Left colon (tissue), 2 donors: ENCODE measurements around the gene SH2D3C. TPM values are rescaled to one million over a fixed set of nuclear protein-coding genes. Genes with fewer than 3 reads are reported as not detected.

Experiments used
- ATAC-seq: fragments of 200-7000 bp; cut with Tn5 transposase; one replicate; pipeline ENCODE4 v1.9.1; 2020; ENCODE audit warnings: mild to moderate bottlenecking, moderate library complexity
- DNase-seq, 2 donors: peaks; one replicate each; pipeline ENCODE4 v3.0.0-alpha.2; 2020
- intact Hi-C, 2 donors: fragments of 100-400 bp; cut with DNase I in 1 of 2; cut with micrococcal nuclease in 1 of 2; formaldehyde crosslinking; loops; one replicate each; pipeline versions ENCODE4 v1.11.2 to v1.14.0; 2022; cut with DNase I, micrococcal nuclease
- microRNA-seq, 2 donors: library from miRNA; unstranded; fragments of <30 nt; microRNA quantifications; one replicate each; pipeline versions ENCODE4 v1.1.0 to v1.2.0, GENCODE V29; 2020
- total RNA-seq, 2 donors: library from RNA; stranded (reverse); fragmentation: NEBNext Ultra II Directional; extraction: Animal tissue kit (Norgen Biotek cat#: 25700); gene quantifications; one replicate each; pipeline ENCODE4 v1.2.1, GENCODE V29; 2021
- donor health status: DM: no; HTN: no; CAD: no.
- donor health status: DM: yes; HTN: yes; CAD: no.

SH2D3C gene
- total RNA-seq, 2 donors from 2014 or later: 2.8 to 3.1 TPM

DNA sequence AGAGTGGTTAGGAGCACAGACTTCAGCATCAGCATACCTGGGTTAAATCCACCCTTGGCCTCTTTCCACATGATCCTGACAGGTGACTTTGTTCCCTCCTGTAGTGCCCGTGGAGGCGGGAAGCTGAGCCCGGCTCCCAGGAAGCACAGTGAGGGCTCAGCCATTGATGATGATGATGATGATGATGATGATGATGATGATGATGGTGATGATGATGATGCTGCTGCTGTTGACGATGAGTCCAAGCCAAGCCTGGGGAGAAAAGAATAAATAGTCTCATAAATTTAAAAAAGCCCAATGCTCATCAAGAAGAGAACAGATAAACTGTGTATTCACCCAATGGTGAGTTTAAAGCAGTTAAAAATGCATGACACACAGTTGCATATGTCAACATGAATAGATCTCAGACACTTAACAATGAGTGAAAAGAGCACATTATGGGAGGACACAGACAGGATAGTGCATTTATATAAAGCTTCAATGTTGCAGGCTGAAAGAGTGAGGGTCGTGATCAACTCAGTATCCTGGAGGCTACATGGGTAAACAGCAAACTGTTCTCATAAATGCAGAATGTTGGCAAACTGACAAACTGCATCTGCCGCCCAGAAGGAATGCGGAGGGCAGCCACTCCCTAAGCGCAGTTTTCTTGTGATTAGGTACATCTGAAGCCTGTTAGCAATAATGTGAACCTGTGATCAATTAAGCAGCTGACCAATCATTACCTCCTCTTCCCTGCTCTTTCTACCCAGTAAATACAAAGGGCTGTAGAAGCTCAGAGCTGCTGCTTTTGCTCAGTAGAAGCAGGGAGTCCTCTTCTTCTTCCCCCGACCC, 83.4 kb downstream of the SH2D3C start:
- intact Hi-C loops: no loop called here
- no peak for DNase-seq
- ATAC-seq: no peak

DNA sequence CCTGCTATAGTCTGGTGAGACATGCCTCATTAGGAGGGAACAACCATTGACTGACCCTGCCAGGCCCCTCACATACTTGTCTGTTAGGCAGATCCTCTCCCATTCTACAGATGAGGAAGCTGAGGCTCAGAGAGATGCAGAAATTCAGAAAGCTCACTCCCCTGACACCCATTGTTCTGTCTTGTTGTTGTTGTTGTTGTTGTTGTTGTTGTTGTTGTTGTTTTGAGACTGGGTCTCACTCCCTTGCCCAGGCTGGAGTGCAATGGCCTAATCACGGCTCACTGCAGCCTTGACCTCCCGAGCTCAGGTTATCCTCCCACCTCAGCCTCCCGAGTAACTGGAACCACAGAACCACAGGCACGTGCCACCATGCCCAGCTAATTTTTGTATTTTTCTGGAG, 84.8 kb downstream of the SH2D3C start:
- intact Hi-C loops: no loop called here
- ATAC-seq (no peak), DNase-seq (no peak)

DNA sequence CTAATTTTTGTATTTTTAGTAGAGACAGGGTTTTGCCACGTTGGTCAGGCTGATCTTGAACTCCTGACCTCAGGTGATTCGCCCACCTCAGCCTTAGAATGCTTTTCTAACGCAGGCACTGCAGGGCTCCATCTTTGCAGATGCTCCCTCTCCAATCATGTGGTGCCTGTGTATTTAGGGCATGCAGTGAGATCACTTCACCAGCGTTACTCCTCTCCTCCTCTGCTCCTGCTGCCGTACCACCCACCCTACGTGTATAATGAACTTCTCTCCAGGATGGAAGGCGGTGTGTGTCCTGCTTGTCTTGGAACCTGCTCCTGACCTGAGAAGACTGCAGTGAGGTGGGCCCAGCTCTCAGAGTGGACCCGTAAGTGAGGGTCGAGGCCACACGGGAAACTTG, 85.3 kb downstream of the SH2D3C start:
- DNase-seq (no peak), ATAC-seq (no peak)
- intact Hi-C loops: no loop called here

DNA sequence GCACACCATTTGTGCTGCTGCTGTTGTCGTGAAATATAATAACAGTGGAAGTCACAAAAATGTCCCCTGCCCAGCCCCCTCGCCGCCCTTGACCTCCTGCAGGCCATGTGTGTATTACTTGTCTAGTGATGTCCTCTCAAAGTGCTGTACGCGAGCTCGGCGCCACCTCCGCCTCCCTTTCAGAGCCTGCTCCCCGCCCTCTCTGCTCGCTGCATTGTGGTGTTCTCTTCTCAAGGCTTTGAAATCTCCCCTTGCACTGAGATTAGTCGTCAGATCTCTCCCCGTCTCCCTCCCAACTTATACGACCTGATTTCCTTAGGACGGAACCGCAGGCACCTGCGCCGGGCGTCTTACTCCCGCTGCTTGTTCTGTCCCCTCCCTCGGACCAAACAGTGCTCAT, 86.4 kb downstream of the SH2D3C start:
- ATAC-seq: no peak
- intact Hi-C loops: no loop called here
- DNase-seq: no peak

DNA sequence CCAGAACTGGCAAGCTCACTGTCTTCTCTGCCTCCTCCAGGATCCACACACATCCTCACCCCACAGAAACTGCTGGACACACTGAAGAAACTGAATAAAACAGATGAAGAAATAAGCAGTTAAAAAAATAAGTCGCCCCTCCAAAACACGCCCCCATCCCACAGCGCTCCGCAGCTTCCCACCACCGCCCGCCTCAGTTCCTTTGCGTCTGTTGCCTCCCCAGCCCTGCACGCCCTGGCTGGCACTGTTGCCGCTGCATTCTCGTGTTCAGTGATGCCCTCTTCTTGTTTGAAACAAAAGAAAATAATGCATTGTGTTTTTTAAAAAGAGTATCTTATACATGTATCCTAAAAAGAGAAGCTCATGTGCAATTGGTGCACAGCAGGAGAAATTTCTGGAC, 87.7 kb downstream of the SH2D3C start:
- no peak for ATAC-seq
- DNase-seq: no peak
- intact Hi-C loops: no loop called here

DNA sequence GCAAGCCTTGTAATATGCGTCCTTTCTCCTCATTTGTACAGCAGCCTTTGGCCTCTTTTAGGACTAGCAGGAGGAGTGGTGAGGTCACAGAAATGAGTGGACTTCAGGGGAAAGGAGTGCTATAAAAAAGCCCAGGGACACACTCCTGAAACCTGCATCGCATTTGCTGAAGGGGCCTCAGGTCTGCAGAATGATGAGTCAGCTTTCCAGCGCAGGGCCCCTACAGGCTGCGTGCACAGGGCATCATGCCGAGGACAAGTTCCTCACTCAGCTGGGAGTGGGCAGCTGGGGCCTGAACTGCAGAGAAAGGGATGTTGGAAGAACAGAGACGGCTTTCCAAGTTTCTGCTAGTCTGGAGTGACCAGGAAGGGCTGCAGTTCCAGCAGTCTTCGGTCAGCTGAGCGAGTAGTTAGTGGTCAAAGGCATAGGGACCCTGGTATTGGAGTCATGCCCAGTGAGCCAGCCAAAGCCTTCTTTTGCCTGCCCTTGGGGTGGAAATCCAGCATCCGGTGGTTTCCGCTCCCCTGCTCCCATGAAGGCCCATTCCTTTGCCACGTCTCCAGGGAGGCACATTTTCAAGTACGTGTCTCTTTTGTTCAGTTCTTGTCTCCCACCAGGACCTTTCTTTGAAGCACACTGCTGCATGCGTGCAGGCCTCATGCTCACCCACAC, 89.0 kb downstream of the SH2D3C start:
- intact Hi-C loops: no loop called here
- no peak for ATAC-seq
- no peak for DNase-seq

Small RNAs within 50 kb of the gene (microRNA-seq; reads per million reads assigned to microRNA genes)
- gene MIR2861 (0 to 1.6 reads per million in 2 donors), gene MIR3960 (0 reads per million in 2 donors)

Other genes with a start within 250 kb of the SH2D3C start
- 10 to 100 TPM in 1 of 2 donors, 1 to 10 TPM in 1; 9.0 to 15.0 TPM for gene STXBP1, start 166.4 kb downstream of the SH2D3C start, total RNA-seq
- under 1 TPM in 1 of 2 donors, not detected in 1; 0.14 TPM for gene CFAP157, start 71.7 kb downstream of the SH2D3C start, total RNA-seq
- gene PTRH1, start 63.0 kb downstream of the SH2D3C start, total RNA-seq: 1 to 10 TPM; 5.5 to 8.3 TPM
- gene TTC16, start 62.6 kb downstream of the SH2D3C start, total RNA-seq: under 1 TPM in 1 of 2 donors, not detected in 1; 0.08 TPM
- gene TOR2A, start 43.4 kb downstream of the SH2D3C start, total RNA-seq: 10 to 100 TPM; 32.0 to 32.7 TPM
- 10 to 100 TPM; 70.4 to 87.4 TPM for gene CDK9, start 7.4 kb upstream of the SH2D3C start, total RNA-seq
- gene FPGS, start 24.2 kb upstream of the SH2D3C start, total RNA-seq: 10 to 100 TPM; 31.4 to 47.0 TPM
- gene ENG, start 76.0 kb upstream of the SH2D3C start, total RNA-seq: 10 to 100 TPM; 15.1 to 26.5 TPM
- 100 to 1,000 TPM; 114 to 141 TPM for gene AK1, start 99.0 kb upstream of the SH2D3C start, total RNA-seq
- 100 to 1,000 TPM; 222 to 302 TPM for gene ST6GALNAC6, start 120.9 kb upstream of the SH2D3C start, total RNA-seq
- gene ST6GALNAC4, start 138.4 kb upstream of the SH2D3C start, total RNA-seq: 10 to 100 TPM; 37.5 to 46.9 TPM
- 1 to 10 TPM; 1.3 to 1.9 TPM for gene PIP5KL1, start 152.1 kb upstream of the SH2D3C start, total RNA-seq
- gene DPM2, start 159.2 kb upstream of the SH2D3C start, total RNA-seq: 10 to 100 TPM; 25.1 to 28.6 TPM
- 100 to 1,000 TPM; 157 to 175 TPM for gene EEIG1, start 202.3 kb upstream of the SH2D3C start, total RNA-seq